K562 (cell line): ENCODE measurements around the gene RDH11. TPM values are rescaled to one million over a fixed set of nuclear protein-coding genes. Genes with fewer than 3 reads are reported as not detected.

Experiments
- BRD9 ChIP-seq: fragments of 450-650 bp; IDR thresholded peaks from 2 replicates; pipeline ENCODE4 v1.6.1; 2018; ENCODE audit warnings: low read depth; ENCODE audit not compliant: partially characterized antibody
- CCAR2 ChIP-seq: fragments of 200-400 bp; formaldehyde crosslinking; IDR thresholded peaks from 2 replicates; pipeline ENCODE4 v1.6.1; 2017; ENCODE audit warnings: mild to moderate bottlenecking, low read depth, low read length
- CEBPG ChIP-seq, 3 experiments: fragments of 200-800 bp in 1 of 3; sonication (Bioruptor generic) in 1 of 3; sonication (generic) in 1 of 3; formaldehyde crosslinking in 1 of 3; IDR thresholded peaks in 2 of 3; conservative IDR thresholded peaks in 1 of 3; 2 replicates each; pipeline versions ENCODE4 v1.6.1 to v1.8.0; 2016 to 2022; ENCODE audit warnings: missing compliant biosample characterization in 2 of 3, missing genetic modification characterization in 2 of 3, mild to moderate bottlenecking in 1 of 3, missing genetic modification reagents in 1 of 3
- DIDO1 ChIP-seq: fragments of 450-650 bp; IDR thresholded peaks from 2 replicates; pipeline ENCODE4 v1.6.1; 2016; ENCODE audit warnings: low read depth, missing biosample characterization, missing genetic modification characterization
- E2F3 ChIP-seq: fragments of 250-450 bp; sonication (Bioruptor Pico); IDR thresholded peaks from 2 replicates; pipeline ENCODE4 v1.4.0; 2020; ENCODE audit warnings: mild to moderate bottlenecking
- FOSL1 ChIP-seq: fragments of 200-800 bp; sonication (Bioruptor generic); conservative IDR thresholded peaks from 2 replicates; pipeline ENCODE4 v1.6.1; 2016; ENCODE audit warnings: missing genetic modification characterization, missing compliant biosample characterization
- KDM5B ChIP-seq: fragments of 200-600 bp; sonication (generic); IDR thresholded peaks from 2 replicates; pipeline ENCODE4 v1.6.1; 2012; ENCODE audit warnings: low read depth, mild to moderate bottlenecking, moderate library complexity, low read length, control low read depth, inconsistent platforms; ENCODE audit not compliant: insufficient replicate concordance
- PHB ChIP-seq: fragments of 250-450 bp; sonication (Bioruptor Pico); IDR thresholded peaks from 2 replicates; pipeline ENCODE4 v1.5.0; 2021
- RBM22 ChIP-seq: fragments of 200-400 bp; formaldehyde crosslinking; IDR thresholded peaks from 2 replicates; pipeline ENCODE4 v1.6.1; 2018; ENCODE audit warnings: low read length, low read depth; ENCODE audit not compliant: poor library complexity, severe bottlenecking
- ZNF239 ChIP-seq: fragments of 250-450 bp; sonication (Bioruptor Pico); IDR thresholded peaks from 2 replicates; pipeline ENCODE4 v1.4.0; 2020; ENCODE audit warnings: mild to moderate bottlenecking
- ZNF41 ChIP-seq: fragments of 250-450 bp; sonication (Bioruptor Pico); conservative IDR thresholded peaks from 2 replicates; pipeline ENCODE4 v1.4.0; 2020; ENCODE audit warnings: mild to moderate bottlenecking
- ZNF445 ChIP-seq: fragments of 250-450 bp; sonication (Bioruptor Pico); IDR thresholded peaks from 2 replicates; pipeline ENCODE4 v1.4.0; 2020; ENCODE audit warnings: low read depth, mild to moderate bottlenecking, moderate library complexity
- polyA plus RNA-seq, 8 experiments: library from polyadenylated mRNA; depleted of rRNA in 4 of 8; stranded (reverse) in 5 of 8; unstranded in 3 of 8; fragments of >200 nt; fragmentation: Nextera tagmentation in 2 of 8; fragmentation: Illumina TruSeq in 1 of 8; extraction: Ambion mirVana in 2 of 8; extraction: Trizol in 1 of 8; gene quantifications; 2 replicates each; pipeline versions ENCODE4 v1.2.1 to v1.2.3, GENCODE V29; 2011 to 2014; ENCODE audit warnings: inconsistent platforms in 1 of 8, missing spikeins in 1 of 8
- total RNA-seq, 7 experiments: library from RNA; depleted of rRNA in 6 of 7; stranded (reverse); fragments of >200 nt in 6 of 7; fragmentation: Illumina TruSeq in 2 of 7; extraction: Trizol in 2 of 7; gene quantifications; 2 replicates each; pipeline versions ENCODE4 v1.2.1 to v1.2.3, GENCODE V29; 2011 to 2021; ENCODE audit warnings: low replicate concordance in 1 of 7
- TF ChIP-seq, protein P1 (sequence below), 3 experiments: fragments of 200-800 bp in 1 of 3; fragments of 250-450 bp in 1 of 3; fragments of 450-650 bp in 1 of 3; sonication (Bioruptor Pico) in 1 of 3; sonication (Bioruptor generic) in 1 of 3; formaldehyde crosslinking in 1 of 3; IDR thresholded peaks; 2 replicates each; pipeline versions ENCODE4 v1.6.1 to v1.8.0; 2016 to 2022; ENCODE audit warnings: mild to moderate bottlenecking in 2 of 3, missing genetic modification characterization in 2 of 3, missing compliant biosample characterization in 1 of 3, moderate library complexity in 1 of 3
- TF ChIP-seq, protein P2 (sequence below): fragments of 450-650 bp; formaldehyde crosslinking; IDR thresholded peaks from 2 replicates; pipeline ENCODE4 v1.4.0; 2020; ENCODE audit warnings: mild to moderate bottlenecking, mixed read lengths
- TF ChIP-seq, protein P3 (sequence below): sonication (generic); formaldehyde crosslinking; IDR thresholded peaks from 2 replicates; pipeline ENCODE4 v1.8.1; 2022; ENCODE audit warnings: missing genetic modification reagents
- TF ChIP-seq, protein P4 (sequence below): fragments of 250-450 bp; sonication (Bioruptor Pico); IDR thresholded peaks from 2 replicates; pipeline ENCODE4 v1.5.1; 2021; ENCODE audit warnings: mild to moderate bottlenecking
- TF ChIP-seq, protein P5 (sequence below): fragments of 250-450 bp; sonication (Bioruptor Pico); IDR thresholded peaks from 2 replicates; pipeline ENCODE4 v1.8.0; 2022; ENCODE audit warnings: moderate library complexity, mild to moderate bottlenecking, inconsistent platforms

Gene RDH11
- total and polyA plus RNA-seq, 9 of the 15 experiments (the other 6 are each of a cell fraction or from before 2014, with no cell fraction given), result 50.6 to 172 (median 70.5) TPM

DNA sequence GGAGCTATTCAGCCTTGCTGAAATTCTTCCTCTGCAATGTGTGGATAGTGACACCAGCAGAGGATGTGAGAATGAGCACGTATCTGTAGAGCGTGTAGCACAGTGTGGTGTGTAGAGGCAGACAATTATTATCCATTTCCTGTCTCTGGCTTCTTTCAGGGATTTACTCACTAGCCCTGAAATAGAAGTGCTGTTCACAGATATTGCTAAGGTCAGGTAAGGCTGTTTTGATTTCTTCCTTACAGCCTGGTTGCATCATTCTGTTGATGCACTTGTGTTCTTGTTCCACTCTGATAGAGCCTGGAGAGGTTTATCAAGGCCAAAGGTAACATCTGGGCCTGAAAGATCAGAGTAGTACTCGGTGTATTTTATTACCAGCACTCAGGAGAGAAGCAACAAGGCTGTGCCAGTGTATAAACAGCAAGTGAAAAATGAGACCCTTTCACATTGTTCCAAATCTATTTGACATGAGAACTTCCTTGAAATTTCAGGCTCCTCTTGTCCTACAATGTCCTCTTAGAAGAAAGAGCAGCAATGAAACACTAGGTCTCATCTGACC is 59.1 kb downstream of the RDH11 start (continued):
- TF ChIP-seq, protein P1, sequence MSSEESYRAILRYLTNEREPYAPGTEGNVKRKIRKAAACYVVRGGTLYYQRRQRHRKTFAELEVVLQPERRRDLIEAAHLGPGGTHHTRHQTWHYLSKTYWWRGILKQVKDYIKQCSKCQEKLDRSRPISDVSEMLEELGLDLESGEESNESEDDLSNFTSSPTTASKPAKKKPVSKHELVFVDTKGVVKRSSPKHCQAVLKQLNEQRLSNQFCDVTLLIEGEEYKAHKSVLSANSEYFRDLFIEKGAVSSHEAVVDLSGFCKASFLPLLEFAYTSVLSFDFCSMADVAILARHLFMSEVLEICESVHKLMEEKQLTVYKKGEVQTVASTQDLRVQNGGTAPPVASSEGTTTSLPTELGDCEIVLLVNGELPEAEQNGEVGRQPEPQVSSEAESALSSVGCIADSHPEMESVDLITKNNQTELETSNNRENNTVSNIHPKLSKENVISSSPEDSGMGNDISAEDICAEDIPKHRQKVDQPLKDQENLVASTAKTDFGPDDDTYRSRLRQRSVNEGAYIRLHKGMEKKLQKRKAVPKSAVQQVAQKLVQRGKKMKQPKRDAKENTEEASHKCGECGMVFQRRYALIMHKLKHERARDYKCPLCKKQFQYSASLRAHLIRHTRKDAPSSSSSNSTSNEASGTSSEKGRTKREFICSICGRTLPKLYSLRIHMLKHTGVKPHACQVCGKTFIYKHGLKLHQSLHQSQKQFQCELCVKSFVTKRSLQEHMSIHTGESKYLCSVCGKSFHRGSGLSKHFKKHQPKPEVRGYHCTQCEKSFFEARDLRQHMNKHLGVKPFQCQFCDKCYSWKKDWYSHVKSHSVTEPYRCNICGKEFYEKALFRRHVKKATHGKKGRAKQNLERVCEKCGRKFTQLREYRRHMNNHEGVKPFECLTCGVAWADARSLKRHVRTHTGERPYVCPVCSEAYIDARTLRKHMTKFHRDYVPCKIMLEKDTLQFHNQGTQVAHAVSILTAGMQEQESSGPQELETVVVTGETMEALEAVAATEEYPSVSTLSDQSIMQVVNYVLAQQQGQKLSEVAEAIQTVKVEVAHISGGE (CRISPR knock-in tag; IDR thresholded peaks at IDR 0.05), result 0 out of 6 replicates have a peak, but pooled peaks of 1 of the 3 experiments have one; percentile 25
- TF ChIP-seq, protein P2, sequence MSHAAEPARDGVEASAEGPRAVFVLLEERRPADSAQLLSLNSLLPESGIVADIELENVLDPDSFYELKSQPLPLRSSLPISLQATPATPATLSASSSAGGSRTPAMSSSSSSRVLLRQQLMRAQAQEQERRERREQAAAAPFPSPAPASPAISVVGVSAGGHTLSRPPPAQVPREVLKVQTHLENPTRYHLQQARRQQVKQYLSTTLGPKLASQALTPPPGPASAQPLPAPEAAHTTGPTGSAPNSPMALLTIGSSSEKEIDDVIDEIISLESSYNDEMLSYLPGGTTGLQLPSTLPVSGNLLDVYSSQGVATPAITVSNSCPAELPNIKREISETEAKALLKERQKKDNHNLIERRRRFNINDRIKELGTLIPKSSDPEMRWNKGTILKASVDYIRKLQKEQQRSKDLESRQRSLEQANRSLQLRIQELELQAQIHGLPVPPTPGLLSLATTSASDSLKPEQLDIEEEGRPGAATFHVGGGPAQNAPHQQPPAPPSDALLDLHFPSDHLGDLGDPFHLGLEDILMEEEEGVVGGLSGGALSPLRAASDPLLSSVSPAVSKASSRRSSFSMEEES (CRISPR knock-in tag), result no peak
- TF ChIP-seq ZNF41 (CRISPR knock-in tag) (0 out of 2 replicates have a peak, but pooled peaks have one; percentile 61), CEBPG (CRISPR knock-in tag; IDR thresholded peaks at IDR 0.05) (peak; percentile 100), CEBPG (tag; conservative IDR thresholded peaks at IDR 0.05 in 1 of 2, IDR thresholded peaks at IDR 0.05 in 1 of 2) (peak; percentile 84 to 99), DIDO1 (tag) (no peak), FOSL1 (tag) (peak; percentile 75), E2F3 (CRISPR knock-in tag) (no peak), ZNF445 (CRISPR knock-in tag) (no peak), BRD9 (peak; percentile 87), KDM5B (no peak), ZNF239 (peak; percentile 55), PHB (CRISPR knock-in tag) (no peak), RBM22 (no peak), CCAR2 (no peak)
- TF ChIP-seq, protein P3, sequence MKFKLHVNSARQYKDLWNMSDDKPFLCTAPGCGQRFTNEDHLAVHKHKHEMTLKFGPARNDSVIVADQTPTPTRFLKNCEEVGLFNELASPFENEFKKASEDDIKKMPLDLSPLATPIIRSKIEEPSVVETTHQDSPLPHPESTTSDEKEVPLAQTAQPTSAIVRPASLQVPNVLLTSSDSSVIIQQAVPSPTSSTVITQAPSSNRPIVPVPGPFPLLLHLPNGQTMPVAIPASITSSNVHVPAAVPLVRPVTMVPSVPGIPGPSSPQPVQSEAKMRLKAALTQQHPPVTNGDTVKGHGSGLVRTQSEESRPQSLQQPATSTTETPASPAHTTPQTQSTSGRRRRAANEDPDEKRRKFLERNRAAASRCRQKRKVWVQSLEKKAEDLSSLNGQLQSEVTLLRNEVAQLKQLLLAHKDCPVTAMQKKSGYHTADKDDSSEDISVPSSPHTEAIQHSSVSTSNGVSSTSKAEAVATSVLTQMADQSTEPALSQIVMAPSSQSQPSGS (CRISPR knock-in tag), result no peak; the same call in 1 of the 2 replicates
- TF ChIP-seq, protein P4, sequence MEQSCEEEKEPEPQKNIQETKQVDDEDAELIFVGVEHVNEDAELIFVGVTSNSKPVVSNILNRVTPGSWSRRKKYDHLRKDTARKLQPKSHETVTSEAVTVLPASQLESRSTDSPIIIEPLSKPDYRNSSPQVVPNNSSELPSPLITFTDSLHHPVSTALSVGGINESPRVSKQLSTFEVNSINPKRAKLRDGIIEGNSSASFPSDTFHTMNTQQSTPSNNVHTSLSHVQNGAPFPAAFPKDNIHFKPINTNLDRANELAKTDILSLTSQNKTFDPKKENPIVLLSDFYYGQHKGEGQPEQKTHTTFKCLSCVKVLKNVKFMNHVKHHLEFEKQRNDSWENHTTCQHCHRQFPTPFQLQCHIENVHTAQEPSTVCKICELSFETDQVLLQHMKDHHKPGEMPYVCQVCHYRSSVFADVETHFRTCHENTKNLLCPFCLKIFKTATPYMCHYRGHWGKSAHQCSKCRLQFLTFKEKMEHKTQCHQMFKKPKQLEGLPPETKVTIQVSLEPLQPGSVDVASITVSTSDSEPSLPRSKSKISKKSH (CRISPR knock-in tag), result no peak
- TF ChIP-seq, protein P5, sequence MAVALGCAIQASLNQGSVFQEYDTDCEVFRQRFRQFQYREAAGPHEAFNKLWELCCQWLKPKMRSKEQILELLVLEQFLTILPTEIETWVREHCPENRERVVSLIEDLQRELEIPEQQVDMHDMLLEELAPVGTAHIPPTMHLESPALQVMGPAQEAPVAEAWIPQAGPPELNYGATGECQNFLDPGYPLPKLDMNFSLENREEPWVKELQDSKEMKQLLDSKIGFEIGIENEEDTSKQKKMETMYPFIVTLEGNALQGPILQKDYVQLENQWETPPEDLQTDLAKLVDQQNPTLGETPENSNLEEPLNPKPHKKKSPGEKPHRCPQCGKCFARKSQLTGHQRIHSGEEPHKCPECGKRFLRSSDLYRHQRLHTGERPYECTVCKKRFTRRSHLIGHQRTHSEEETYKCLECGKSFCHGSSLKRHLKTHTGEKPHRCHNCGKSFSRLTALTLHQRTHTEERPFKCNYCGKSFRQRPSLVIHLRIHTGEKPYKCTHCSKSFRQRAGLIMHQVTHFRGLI, result no peak
